Activated CD4-positive, alpha-beta memory T cell treated with anti-CD3 and anti-CD28 coated beads for 36 hours (primary cell): Measurements from ENCODE around the gene RASSF5. TPM values are rescaled to one million over a fixed set of nuclear protein-coding genes. Genes with fewer than 3 reads are reported as not detected.
"Not testable (repeated sequence)": the region's sequence is repeated elsewhere in the genome, so short reads cannot be mapped to it uniquely, and the experiment has no call there.

Experiments
- CTCF ChIA-PET: fragments of 350-600 bp; sonication (Branson Sonifier 250); formaldehyde crosslinking; loops from one replicate; lab custom pipeline; 2021; ENCODE audit warnings: antibody characterized with exemption, inconsistent platforms; lab: Charles Lee
- POLR2A ChIA-PET: fragments of 350-600 bp; sonication (Branson Sonifier 250); formaldehyde crosslinking; loops from one replicate; lab custom pipeline; 2021; ENCODE audit warnings: antibody characterized with exemption; lab: Charles Lee
- DNase-seq: peaks from one replicate; pipeline ENCODE4 v3.0.0-alpha.2; 2020
- H3K27ac Mint-ChIP-seq: one replicate; pipeline ENCODE4 v1.8.0; 2021; ENCODE audit warnings: mixed read lengths
- H3K27me3 Mint-ChIP-seq: one replicate; pipeline ENCODE4 v1.8.0; 2021; ENCODE audit warnings: mixed read lengths
- H3K36me3 Mint-ChIP-seq: one replicate; pipeline ENCODE4 v1.8.0; 2021; ENCODE audit warnings: mixed read lengths
- H3K4me1 Mint-ChIP-seq: one replicate; pipeline ENCODE4 v1.8.0; 2021; ENCODE audit warnings: low read depth, mixed read lengths
- H3K4me3 Mint-ChIP-seq: one replicate; pipeline ENCODE4 v1.8.0; 2021; ENCODE audit warnings: mild to moderate bottlenecking, mixed read lengths
- H3K9me3 Mint-ChIP-seq: one replicate; pipeline ENCODE4 v1.8.0; 2021; ENCODE audit warnings: mixed read lengths
- intact Hi-C: fragments of 100-400 bp; cut with micrococcal nuclease; formaldehyde crosslinking; loops from one replicate; pipeline ENCODE4 v1.15.1; 2023
- total RNA-seq, 2 experiments: library from RNA; stranded (reverse); gene quantifications; one replicate each; pipeline ENCODE4 v1.2.3, GENCODE V29; 2021

RASSF5 gene
- total RNA-seq, 2 experiments from 2014 or later = 203 TPM

- Mint-ChIP-seq H3K27ac (peak overlapping the region; percentile 92), H3K9me3 (no peaks in the 10 kb centered on the region), H3K4me3 (no peak overlapping the region), H3K4me1 (peaks cover 38% of the 10 kb centered on the region), H3K36me3 (peaks cover 45% of the 10 kb centered on the region), H3K27me3 (no peaks in the 10 kb centered on the region)
- ChIA-PET CTCF (interaction anchor here (0.7 to 12.3 kb wide), 22 partner anchors 10 to 714 kb away, joined by 3 to 165 read pairs (median 5); partner anchors contain the start of genes CD55 and DYRK3), POLR2A (interaction anchor here (1.4 to 1.8 kb wide), 6 partner anchors 8 to 56 kb away, joined by 3 to 8 read pairs (median 6); partner anchors contain the start of gene DYRK3)
- DNase-seq = peak; percentile 78
- intact Hi-C loops = loop anchor here (1.0 to 2.0 kb wide), 4 partner anchors 56 to 315 kb away; partner anchors contain the start of gene MAPKAPK2
Observed at GRCh38 chr1:206608108-206608698, 100.9 kb downstream of the RASSF5 start.

DNA sequence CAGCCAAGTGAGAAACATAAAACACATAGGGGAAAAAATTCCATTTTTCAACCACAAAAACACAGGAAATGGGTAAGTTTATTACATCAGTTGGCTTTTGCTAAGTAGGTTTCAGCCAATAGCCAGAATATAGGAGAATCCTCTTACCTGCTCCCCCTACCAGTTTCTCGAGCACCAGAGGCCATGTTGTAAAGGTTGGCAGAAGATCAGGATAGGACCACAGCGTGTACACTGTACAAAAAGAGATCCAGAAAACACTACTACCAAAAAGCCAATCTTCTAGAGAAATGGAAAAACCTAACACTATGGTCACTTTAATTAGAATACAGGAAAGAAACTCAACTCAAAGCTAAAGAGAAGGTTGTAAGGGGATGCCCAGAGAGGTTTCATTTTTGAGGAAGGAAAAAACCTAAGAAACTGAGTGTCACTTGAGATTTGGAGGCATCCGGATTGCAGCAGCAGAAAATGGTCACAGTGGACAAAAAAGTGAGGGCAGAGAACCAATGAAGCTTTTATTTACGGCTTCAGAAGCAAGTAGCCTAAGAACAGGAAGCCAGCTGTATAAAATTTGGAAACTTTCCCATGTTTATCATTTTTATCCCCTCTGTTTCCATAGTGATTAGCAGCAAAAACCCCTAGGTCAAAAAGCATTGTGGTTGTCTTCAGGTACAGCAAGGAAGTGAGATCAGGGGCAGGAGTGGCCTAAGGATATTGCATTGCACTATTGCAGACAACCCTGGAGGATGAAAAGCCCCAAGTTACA, 102.1 kb downstream of the RASSF5 start:
- ChIA-PET CTCF (interaction anchor here (0.6 to 12.3 kb wide), 18 partner anchors 11 to 712 kb away, joined by 3 to 165 read pairs (median 5); partner anchors contain the start of genes CD55, DYRK3, IKBKE and MAPKAPK2), POLR2A (interaction anchor here (0.7 to 1.8 kb wide), 9 partner anchors 10 to 55 kb away, joined by 3 to 8 read pairs (median 4); partner anchors contain the start of gene DYRK3)
- Mint-ChIP-seq H3K27ac (peak overlapping the region; percentile 92), H3K36me3 (peaks cover 38% of the 10 kb centered on the region), H3K9me3 (no peaks in the 10 kb centered on the region), H3K27me3 (no peaks in the 10 kb centered on the region), H3K4me1 (peaks cover 38% of the 10 kb centered on the region), H3K4me3 (peak overlapping the region; percentile 49)
- intact Hi-C loops = loop anchor here (1.0 to 2.0 kb wide), 7 partner anchors 19 to 313 kb away; partner anchors contain the start of genes DYRK3 and MAPKAPK2
- peak; percentile 42 for DNase-seq

- ChIA-PET POLR2A (interaction anchor here (0.6 to 2.8 kb wide), 10 partner anchors 9 to 142 kb away, joined by 3 to 15 read pairs (median 5); partner anchors contain the start of genes DYRK3 and IKBKE), CTCF (interaction anchor here (0.6 to 12.3 kb wide), 36 partner anchors 8 to 366 kb away, joined by 3 to 165 read pairs (median 4); partner anchors contain the start of genes DYRK3, IKBKE and MAPKAPK2)
- Mint-ChIP-seq H3K4me3 (peak within 1 kb of the TSS; percentile 96), H3K9me3 (no peaks in the 10 kb centered on the region), H3K36me3 (peaks cover 21% of the 10 kb centered on the region), H3K27ac (peak within 1 kb of the TSS; percentile 90), H3K27me3 (no peaks in the 10 kb centered on the region), H3K4me1 (peaks cover 32% of the 10 kb centered on the region)
- intact Hi-C loops = loop anchor here (1.0 kb wide), 1 partner anchor 56 kb away; no protein-coding TSS in a partner anchor
- peak; percentile 96 for DNase-seq
Observed at GRCh38 chr1:206612129-206612876, 105.0 kb downstream of the RASSF5 start, which contains the start of gene EIF2D. Gene EIF2D (minus strand): TSS chr1:206612465. CDS start chr1:206612342, 123 bp downstream.

GRCh38 chr1:206626396-206626795, 119.1 kb downstream of the RASSF5 start:
- intact Hi-C loops, H3K27ac Mint-ChIP-seq, DNase-seq: not testable (repeated sequence)

GRCh38 chr1:206628916-206629315, 121.6 kb downstream of the RASSF5 start:
- intact Hi-C loops = no loop called here
- Mint-ChIP-seq H3K4me3 (no peak overlapping the region), H3K9me3 (no peaks in the 10 kb centered on the region), H3K27me3 (peaks cover 19% of the 10 kb centered on the region), H3K27ac (no peak overlapping the region), H3K4me1 (no peaks in the 10 kb centered on the region), H3K36me3 (no peaks in the 10 kb centered on the region)
- DNase-seq = no peak
- ChIA-PET POLR2A (no interaction called here), CTCF (interaction anchor here (0.8 to 11.1 kb wide), 6 partner anchors 16 to 353 kb away, joined by 3 to 399 read pairs (median 6); no protein-coding TSS in a partner anchor)

More at GRCh38 chr1:206626396-206626795, 119.1 kb downstream of the RASSF5 start:
- CTCF ChIA-PET = interaction anchor here (0.7 to 11.1 kb wide), 5 partner anchors 9 to 35 kb away, joined by 3 to 399 read pairs (median 3); partner anchors contain the start of genes DYRK3 and EIF2D
- H3K4me3 Mint-ChIP-seq, POLR2A ChIA-PET, H3K36me3 Mint-ChIP-seq, H3K4me1 Mint-ChIP-seq, H3K9me3 Mint-ChIP-seq: not testable (repeated sequence)
- peaks cover 14% of the 10 kb centered on the region for H3K27me3 Mint-ChIP-seq

- DNase-seq = peak; percentile 44
- H3K36me3 Mint-ChIP-seq = no peaks in the 10 kb centered on the region
- peaks cover 13% of the 10 kb centered on the region for H3K4me1 Mint-ChIP-seq
- POLR2A ChIA-PET = interaction anchor here (0.7 kb wide), 1 partner anchor 52 kb away, joined by 4 read pairs; no protein-coding TSS in a partner anchor
- no peaks in the 10 kb centered on the region for H3K9me3 Mint-ChIP-seq
- CTCF ChIA-PET = interaction anchor here (0.5 to 11.1 kb wide), 31 partner anchors 9 to 896 kb away, joined by 3 to 399 read pairs (median 4); no protein-coding TSS in a partner anchor
- intact Hi-C loops = no loop called here
- no peak overlapping the region for H3K27ac Mint-ChIP-seq
- H3K4me3 Mint-ChIP-seq = no peak overlapping the region
- peaks cover 16% of the 10 kb centered on the region for H3K27me3 Mint-ChIP-seq
Observed at GRCh38 chr1:206631085-206631509, 123.8 kb downstream of the RASSF5 start.

GRCh38 chr1:206633708-206634121, 126.4 kb downstream of the RASSF5 start:
- ChIA-PET CTCF (interaction anchor here (0.7 to 11.1 kb wide), 15 partner anchors 13 to 451 kb away, joined by 3 to 399 read pairs (median 10); partner anchors contain the start of gene EIF2D), POLR2A (interaction anchor here (0.7 kb wide), 1 partner anchor 30 kb away, joined by 3 read pairs; no protein-coding TSS in a partner anchor)
- Mint-ChIP-seq H3K4me3 (no peak overlapping the region), H3K36me3 (peaks cover 2% of the 10 kb centered on the region), H3K4me1 (peaks cover 25% of the 10 kb centered on the region), H3K9me3 (no peaks in the 10 kb centered on the region), H3K27me3 (peaks cover 7% of the 10 kb centered on the region), H3K27ac (no peak overlapping the region)
- no peak for DNase-seq
- intact Hi-C loops = loop anchor here (1.0 to 2.0 kb wide), 4 partner anchors 31 to 349 kb away; no protein-coding TSS in a partner anchor

DNA sequence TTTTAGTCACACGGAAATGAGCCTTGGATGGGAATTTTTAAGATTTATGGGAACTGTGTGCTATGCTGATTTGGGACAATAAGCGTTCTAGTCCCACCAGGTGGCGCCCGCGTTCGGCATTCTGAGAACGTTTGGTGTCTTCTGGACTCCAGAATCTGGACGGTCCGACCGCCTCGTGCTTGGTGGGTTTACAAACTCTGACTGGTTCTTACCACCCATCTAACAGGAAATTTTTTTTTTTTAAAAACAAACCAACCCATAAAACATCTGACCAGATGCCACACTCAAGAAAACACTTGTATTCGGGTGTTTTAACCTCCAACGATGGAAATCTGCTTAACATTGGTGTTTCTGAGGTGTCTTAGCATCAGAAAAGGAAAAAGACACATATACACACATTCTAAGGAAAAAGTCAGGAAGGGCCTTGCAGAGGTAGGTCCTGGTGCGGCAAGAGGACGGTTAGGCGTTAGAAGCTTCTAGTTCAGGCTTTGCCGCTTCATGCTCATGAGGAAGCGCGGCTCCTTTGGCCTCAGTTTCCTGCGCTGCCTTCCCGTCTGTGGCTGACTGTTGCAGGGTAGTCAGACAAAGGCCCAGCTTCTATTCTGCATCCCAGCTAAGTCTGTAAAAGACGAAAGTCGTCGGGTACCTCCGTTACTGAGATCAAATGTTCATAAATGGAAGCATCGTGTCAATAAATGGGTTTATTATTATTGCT, 127.2 kb downstream of the RASSF5 start:
- ChIA-PET CTCF (interaction anchor here (0.6 to 11.1 kb wide), 40 partner anchors 8 to 901 kb away, joined by 3 to 399 read pairs (median 4); partner anchors contain the start of gene EIF2D), POLR2A (interaction anchor here (0.9 to 1.9 kb wide), 12 partner anchors 7 to 348 kb away, joined by 3 to 15 read pairs (median 4); partner anchors contain the start of genes EIF2D, IKBKE and MAPKAPK2)
- peaks cover 2% of the 10 kb centered on the region for H3K36me3 Mint-ChIP-seq
- peak overlapping the region; percentile 80 for H3K4me3 Mint-ChIP-seq
- no peaks in the 10 kb centered on the region for H3K9me3 Mint-ChIP-seq
- DNase-seq = peak; percentile 83
- peaks cover 7% of the 10 kb centered on the region for H3K27me3 Mint-ChIP-seq
- intact Hi-C loops = loop anchor here (1.0 to 2.0 kb wide), 5 partner anchors 25 to 348 kb away; no protein-coding TSS in a partner anchor
- H3K27ac Mint-ChIP-seq = peak overlapping the region; percentile 80
- peaks cover 25% of the 10 kb centered on the region for H3K4me1 Mint-ChIP-seq

GRCh38 chr1:206635080-206635977, 128.0 kb downstream of the RASSF5 start, which contains the start of gene DYRK3:
Gene DYRK3 (plus strand): TSS chr1:206635536. CDS start chr1:206635704, 168 bp downstream.
- Mint-ChIP-seq H3K27me3 (peaks cover 5% of the 10 kb centered on the region), H3K4me3 (peak within 1 kb of the TSS; percentile 80), H3K4me1 (peaks cover 25% of the 10 kb centered on the region), H3K27ac (peak within 1 kb of the TSS; percentile 80), H3K36me3 (peaks cover 5% of the 10 kb centered on the region), H3K9me3 (no peaks in the 10 kb centered on the region)
- intact Hi-C loops = loop anchor here (1.0 to 2.0 kb wide), 2 partner anchors 26 to 173 kb away; no protein-coding TSS in a partner anchor
- peak; percentile 96 for DNase-seq
- ChIA-PET POLR2A (interaction anchor here (0.9 to 1.9 kb wide), 13 partner anchors 8 to 347 kb away, joined by 3 to 15 read pairs (median 3); partner anchors contain the start of genes EIF2D, FCMR, IKBKE and MAPKAPK2), CTCF (interaction anchor here (0.6 to 11.1 kb wide), 44 partner anchors 8 to 902 kb away, joined by 3 to 399 read pairs (median 4); partner anchors contain the start of gene EIF2D)
